HG03439 (cell line): ENCODE results near the gene VSIG8.

Experiments used
- ATAC-seq: cut with Tn5 transposase; IDR thresholded peaks from one replicate; pipeline ENCODE4 v1.9.1; 2021; ENCODE audit warnings: mild to moderate bottlenecking, moderate library complexity; ENCODE audit not compliant: unreplicated experiment

The VSIG8 gene

DNA sequence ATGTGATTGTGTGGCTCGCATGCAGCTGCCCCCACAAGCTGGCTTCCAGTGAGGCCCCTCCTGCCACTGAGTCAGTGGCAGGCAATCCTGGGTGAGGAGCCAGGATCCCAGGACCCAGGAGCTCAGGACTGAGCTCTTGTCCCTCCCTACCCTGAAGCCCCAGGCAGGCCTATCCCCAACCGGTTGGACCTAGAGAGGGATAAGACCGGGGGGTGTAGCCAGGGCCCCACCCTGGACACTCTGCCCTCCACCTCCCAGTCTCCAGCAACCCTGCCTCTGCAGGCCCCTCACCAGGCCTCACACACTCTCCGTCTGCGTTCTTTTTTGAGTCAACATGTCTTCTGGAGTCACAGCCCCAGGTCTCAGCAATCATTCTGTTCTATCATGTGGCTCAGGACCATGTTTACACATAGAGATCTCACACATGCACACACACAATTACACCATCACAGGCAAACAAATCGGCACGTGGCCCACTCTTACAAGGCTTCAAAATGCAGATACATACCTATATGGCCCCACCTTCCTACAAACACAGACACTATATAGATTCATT, 2.6 kb downstream of the VSIG8 start:
- ATAC-seq = no peak

DNA sequence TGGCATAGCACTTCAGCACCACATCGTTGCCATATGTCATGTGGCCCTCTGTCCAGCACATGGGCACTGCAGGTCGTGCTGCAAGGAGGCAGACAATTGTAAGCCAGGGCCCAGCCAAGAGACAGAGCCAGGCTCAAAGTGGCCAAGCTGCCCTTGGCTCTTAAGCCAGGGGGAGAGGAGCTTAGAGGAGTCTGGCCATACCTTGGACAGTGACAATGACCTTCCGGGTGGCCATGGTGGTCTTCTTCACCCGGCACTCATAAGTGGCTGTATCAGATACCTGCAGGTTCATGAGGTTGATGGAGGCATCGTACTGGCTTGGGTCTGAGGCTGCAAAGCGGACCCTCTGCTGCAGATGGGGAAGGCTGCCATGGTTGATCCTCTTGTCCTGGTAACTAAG, 4.6 kb downstream of the VSIG8 start:
- ATAC-seq = no peak

DNA sequence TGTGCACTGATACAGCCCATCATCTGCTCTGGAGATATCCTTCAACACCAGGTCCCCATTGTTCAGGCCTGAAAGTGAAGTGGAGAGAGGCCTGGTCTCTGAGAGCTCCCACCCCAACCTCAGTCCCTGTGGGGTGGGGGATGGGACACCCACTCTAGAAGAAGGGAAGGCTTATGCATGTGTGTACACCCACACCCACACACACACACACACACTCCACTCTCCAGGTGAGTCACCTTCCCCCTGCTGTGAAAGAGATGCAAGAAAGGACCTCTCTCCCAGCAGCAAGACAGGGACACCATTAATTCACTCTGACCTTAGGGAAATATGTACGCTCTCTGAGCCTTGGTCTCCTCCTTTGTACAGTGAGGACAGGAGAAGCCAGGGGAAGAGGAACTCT, 5.9 kb downstream of the VSIG8 start:
- ATAC-seq = no peak

DNA sequence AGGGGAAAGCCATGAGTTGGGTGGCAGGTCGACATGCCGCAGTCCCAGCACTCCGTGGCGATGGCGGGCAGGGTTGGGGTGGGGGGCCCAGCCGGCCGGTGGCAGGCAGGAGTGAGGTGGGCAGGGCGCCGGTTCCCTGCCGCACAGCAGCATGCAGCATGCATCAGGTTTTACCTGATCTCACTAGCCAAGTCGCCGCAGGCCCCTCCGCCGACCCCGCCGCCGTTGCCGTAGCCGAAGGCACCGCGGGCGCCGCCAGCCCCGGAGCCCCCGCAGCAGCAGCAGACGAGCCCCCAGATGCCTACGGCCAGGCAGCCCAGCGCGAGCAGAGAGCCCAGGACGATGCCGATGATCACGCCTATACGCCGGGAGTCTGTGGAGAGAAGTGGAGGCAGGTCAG, 6.7 kb downstream of the VSIG8 start:
- no peak for ATAC-seq

DNA sequence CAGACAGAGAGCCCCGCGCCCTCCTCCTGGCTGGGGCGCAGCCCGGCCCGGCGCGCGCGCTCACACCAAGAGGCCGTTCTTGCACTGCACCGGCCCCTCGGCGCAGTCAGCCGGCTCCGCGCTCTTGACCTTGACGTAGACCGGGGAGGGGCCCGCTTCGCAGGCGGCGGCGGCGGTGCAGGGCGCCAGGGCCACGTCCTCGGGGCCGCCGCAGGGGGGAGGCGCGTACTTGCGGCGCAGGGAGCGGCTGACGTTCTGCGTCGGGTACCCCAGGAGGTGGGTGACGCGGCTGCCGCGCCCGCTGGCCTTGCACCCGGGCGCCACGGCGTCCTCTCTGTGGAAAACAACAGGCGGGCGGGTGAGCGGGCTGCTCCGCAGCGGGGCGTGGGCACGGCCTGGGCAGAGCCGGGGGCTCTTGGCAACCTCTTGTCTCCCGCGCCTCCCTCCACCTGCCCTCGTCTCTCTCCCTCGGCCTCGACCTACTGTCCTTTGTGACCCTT, 7.7 kb downstream of the VSIG8 start:
- ATAC-seq = peak; percentile 79

DNA sequence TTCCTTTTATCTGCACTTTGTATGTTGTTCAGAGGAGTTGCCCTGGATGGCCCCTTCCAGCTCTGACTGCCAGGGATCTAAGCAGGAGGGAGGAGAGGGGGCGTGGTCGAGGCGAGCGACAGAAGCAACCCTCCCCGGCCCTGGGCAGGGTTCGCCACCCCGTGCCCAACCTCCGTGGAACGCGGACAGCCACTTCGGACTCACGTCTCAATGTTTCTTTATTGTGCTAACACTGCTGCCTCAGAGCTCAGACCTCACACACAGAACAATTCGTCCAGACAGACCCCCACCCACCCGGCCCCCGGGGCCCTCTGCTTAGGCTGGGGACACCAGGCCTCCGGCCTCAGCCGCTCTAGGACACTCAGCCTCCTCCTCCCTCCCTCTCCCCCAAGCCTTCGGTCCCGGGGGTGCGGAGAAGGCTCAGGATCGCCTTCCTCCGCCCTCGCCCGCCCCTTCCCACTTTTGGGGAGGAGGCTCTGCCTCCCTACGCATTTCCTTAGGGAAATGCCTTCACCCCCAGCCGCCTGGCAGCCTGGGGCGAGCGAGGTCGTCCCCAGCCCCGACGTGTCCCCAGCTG, 8.3 kb downstream of the VSIG8 start:
- ATAC-seq = peak; percentile 13

DNA sequence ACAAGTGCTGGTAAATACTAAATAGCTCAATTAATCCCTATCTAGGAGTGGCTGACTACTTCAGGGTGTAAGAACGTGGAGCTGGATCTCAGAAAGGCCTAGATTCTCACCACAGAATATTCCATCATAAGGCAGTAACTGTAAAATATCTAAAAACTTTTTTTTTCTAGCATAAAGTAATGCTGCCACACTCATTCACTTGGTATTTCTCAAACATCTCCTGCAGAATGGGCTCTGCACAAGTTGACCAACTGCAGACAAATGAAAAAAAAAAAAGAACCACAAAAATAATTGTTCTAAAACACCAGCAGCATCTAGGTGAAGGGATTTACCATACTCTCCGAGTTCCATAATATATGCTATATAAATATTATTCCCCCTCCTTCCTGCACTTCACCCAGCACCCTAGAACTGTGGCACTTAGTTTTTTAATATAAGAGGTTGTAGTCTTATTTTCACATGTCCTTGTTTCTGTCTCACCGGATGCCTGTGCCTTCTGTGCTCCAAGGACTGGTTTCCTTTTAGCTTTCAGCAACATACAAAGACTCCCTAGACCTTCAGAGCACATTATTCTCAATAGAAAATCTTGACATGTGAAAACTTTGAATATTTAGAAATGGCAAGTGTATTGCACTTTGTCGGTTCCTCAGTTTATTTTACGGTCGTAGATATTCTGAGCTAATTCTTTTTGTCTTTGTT, 8.9 kb downstream of the VSIG8 start:
- ATAC-seq = no peak

DNA sequence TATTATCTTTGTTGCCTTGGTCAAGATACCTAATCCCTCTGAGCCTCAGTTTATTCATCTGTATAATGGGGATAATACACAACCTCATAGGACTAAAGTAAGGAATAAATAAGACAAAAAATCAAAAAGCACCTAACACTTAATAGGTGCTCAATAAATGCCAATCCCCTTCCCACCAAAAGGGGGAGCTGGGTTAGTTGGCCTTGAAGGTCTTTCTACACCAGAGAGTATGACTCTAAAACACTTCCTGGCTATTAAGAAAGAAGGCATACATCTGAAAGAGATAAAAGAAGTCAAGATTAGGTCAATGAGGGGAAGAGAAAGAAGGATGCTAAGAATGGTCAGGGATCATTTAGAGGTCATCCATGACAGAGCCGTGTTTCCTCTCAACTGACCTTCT, 11.1 kb downstream of the VSIG8 start:
- no peak for ATAC-seq

DNA sequence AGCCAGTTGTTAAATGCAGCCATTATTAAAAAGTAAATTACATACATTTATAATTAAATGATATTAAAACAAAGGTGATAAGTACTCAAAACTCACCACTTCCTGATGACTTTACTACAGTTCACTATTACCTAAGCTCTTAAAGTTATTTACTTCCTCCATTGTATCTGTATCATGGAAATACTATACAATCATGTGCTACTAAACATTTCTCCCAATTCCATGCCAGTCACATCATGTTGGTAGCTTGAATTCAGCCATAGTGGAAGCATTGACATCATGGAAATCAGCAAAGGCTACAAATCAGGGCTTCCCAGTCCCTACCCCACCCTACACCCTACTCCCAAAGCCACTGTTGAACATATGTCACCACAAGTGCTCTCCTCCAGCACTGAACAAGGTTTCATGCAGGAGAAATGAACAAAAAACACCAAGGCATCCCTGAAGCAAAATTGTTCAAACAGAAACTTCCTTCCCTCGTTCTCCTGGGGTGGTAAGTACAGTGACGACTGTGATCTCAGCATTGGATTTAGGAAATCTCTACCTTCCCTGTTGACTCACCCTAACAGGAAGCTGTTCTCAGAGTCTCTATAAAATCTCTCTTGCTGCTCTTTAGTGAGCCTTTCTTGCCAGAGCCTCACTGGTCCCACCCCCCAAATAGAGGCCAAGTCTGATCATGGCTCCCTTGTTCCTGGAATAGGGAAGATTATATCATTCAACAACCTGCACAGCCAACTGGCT, 12.7 kb downstream of the VSIG8 start:
- ATAC-seq = no peak

DNA sequence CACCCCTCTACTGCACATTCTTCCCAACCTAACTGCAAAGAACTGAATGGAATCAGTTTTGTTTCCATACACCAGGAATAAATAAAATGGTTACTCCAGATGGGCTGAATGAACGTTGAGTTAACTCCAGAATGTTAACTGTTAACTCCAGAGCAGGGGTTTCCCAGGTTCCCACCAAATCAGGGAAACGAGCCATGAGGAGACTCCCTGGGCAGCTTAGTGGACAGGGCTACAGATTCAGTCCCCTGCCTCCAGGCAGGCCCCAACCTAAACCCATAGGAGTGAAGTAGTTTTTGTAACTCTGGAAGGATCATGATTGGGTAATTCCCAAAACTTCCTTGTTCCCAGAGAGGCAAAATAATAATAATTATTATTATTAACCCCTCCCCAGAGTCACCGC, 14.1 kb downstream of the VSIG8 start:
- ATAC-seq = no peak

DNA sequence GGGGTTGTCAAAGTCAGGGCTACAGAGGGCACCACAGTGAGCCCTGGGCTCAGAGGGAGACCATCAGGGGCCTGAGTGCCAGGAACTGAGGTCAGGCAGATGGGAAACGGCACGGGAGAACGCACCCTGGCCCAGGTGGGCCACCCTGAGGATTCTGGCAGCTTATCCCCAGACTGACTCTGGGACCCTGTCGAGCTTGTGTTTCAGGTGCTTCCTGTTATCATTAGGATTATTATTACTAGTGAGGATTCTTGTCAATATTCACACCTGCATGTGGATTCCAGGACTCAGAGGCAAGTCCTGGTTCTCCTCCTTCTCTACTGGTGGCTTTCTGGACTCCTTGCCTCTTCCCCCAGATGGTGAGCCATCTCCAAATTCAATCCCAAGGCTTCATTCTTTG, 15.2 kb downstream of the VSIG8 start:
- ATAC-seq = no peak

DNA sequence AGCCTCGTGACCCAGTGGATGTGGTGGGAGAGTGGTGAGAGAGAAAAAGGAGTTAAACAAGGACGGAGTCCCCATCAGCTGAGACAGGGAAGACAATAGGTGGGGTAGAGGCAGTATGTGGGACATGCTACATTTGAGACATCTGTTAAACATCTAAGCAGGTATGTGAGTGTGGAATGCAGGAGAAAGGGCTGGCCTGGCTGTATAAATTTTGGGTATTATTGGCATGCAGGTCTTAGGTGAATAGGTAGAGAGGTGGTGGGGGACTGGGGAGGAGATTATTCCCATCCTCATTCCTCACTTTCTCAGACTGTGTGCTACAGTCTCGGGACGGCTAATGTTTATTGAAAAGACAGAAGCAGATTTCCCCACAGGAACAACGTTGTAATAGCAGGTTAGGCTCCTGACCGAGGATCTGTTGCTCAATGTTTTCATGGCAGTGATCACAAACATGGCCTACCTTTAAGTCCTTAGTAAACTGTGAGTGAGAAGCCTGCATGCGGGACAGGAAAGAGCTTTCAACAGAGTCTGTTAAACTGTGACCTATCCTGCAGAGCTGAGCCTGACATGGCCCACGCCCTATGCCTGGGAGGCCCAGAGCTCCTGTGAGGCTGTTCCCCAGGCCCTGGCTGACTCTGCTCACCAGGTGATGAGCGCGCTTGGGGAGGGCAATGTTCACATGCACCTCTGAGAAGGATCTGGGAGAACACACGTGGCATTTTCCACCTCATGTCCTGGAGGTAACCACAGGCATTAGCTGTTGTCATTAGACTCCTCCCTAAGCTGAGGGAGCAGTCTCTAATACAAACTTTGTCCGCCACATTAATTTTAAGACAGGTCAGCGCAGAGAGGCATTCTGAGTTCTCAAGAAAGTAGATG, 16.5 kb downstream of the VSIG8 start:
- no peak for ATAC-seq

DNA sequence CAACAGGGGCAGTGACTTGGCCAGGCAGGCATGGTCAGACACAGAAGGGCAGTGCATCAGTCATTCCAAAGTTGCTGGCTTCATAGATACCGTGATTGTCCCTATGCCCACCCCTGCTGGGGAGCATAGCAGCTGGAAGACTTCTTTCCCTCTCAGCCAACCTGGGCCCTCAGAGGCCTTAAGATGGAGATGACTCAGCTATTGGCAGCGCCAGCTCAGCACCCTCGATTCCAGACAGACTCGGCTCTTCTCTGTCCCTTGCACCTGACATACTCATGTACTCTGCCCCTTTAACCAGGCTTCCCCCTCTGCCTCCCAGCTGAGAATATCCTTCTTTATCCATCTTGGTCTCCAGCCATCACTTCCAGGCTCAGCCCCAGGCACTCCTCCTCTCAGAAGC, 19.0 kb downstream of the VSIG8 start:
- ATAC-seq = no peak

DNA sequence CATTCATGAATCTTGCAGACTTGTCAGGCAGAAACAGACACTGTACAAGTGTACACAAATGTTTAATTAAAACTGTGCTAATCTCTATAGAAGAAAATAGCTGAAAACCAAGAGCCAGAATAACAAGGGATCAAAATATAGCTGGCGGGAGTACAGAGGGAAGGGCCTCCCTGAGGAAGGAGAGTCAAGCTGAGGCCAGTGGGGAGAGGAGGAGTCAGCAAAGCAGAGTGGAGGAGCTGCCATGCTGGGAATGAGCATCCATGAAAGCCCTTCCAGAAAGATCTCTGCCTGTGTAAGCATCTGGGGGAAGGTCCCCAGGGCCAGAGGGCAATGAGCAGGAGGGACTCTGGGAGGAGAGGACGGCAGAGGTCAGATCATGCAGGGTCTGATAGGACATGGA, 20.7 kb downstream of the VSIG8 start:
- no peak for ATAC-seq

DNA sequence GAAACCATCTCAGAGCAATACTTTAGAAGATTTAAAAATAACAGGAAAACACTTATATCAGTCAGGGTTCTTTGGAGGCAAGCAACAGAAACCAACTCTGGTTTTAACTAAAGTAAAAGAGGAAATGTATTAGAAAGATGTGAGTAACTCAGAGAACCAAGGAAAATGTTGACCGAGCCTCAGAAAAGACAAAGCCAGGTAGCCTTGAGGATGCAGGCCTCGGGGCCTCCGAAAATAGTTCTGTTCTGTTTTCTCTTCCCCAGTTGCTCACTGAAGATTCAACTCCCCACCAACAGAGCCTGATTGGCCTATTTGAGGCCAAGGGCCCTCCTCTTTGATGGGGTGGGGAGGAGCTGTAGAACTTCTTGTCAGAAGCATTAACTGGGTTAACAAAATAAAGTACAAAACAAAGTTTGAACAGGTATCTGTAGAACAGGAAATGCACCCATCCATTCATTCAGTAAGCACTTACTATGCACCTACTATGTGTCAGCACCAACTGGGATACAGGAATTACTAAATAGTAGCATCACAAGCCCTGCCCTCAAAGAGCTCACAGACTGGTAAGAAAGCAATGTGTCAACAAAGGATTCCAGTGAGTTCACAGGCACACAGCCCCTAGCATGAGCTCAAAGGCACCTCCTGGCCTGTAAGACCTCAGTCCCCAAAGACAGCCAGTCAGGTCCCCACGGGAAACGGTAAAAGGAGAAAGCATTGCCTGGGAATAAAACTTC, 23.2 kb downstream of the VSIG8 start:
- ATAC-seq = no peak

DNA sequence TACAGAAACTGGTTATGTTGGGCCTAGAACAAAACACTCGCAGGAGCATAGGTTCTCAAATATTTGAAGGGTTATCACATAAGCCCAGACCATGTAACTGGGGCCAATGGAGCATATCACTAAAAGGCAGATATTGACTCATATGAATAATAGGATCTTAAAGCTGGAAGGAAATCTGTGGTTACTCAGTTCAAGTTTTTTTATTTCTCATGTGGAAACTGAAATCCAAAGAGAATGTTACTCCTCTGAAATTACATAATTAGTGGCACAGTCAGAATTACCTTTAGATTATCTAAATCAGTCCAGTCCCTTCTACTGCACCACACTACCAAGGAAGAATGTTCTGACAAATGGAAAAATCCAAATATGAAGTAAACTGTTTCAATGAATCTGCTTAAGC, 23.7 kb downstream of the VSIG8 start:
- ATAC-seq = no peak

DNA sequence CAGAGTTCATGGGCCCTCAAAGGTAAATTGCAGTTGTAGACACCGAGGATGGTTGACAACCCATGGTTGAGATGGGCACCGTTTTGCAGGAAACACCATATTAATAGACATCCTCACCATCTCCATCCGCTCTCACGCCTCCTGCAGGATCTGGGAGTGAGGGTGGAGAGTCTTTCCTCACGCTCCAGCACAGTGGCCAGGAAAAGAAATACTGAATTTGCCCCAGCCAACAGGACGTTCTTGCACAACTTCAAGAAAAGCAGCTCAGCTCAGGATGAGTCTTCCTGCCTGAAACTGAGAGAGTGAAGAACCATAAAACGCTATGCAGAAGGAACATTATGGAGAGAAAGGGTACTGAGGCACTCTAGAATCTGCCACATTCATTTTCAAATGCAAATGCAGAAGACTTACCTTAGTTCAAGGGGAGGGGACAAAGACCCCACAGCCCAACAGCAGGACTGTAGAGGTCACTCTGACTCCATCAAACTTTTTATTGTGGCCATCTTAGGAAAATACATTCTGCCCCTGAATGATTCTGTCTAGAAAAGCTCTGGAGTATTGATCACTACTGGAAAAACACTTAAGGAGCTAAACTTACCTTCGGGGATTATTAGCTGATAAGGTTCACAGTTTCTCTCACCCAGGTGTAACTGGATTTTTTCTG, 26.5 kb downstream of the VSIG8 start:
- ATAC-seq = no peak

DNA sequence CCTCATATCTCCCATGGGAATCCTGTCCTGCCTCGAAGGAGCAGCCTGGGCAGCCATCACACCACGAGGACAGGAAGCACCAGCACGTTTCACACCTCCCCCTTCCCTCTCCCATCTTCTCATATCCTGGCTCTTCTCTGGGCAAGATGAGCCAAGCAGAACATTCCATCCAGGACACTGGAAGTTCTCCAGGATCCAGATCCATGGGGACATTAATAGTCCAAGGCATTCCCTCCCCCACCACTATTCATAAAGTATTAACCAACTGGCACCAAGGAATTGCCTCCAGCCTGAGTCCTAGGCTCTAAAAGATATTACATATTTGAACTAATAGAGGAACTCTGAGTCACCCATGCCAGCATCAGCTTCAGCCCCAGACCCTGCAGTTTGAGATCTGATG, 27.1 kb downstream of the VSIG8 start:
- no peak for ATAC-seq

DNA sequence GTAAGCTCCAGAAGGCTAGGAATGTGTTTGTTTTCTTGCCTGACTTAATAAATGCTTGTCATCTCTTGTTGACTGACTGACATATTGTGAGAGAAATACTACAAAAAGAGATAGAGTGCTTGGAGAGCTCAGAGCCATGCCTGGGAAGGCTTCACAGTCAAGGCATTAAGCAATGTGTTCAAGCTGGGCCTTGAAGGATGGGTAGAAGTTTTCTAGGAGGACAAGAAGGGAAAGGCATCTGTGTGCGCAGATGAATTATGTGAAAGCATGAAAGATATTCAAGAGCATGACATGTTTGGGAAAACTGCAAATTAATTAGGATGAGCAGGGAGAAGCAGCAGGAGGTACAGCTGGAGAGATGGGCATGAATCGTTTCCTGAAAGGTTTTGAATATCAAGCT, 30.1 kb downstream of the VSIG8 start:
- ATAC-seq = no peak
